ENCODE measurements around the gene DIS3L2. TPM values are rescaled to one million over a fixed set of nuclear protein-coding genes. Genes with fewer than 3 reads are reported as not detected.

The DIS3L2 gene
- total and polyA plus RNA-seq, 3 experiments from 2014 or later = 16.4 to 29.5 (median 28.6) TPM

DNA sequence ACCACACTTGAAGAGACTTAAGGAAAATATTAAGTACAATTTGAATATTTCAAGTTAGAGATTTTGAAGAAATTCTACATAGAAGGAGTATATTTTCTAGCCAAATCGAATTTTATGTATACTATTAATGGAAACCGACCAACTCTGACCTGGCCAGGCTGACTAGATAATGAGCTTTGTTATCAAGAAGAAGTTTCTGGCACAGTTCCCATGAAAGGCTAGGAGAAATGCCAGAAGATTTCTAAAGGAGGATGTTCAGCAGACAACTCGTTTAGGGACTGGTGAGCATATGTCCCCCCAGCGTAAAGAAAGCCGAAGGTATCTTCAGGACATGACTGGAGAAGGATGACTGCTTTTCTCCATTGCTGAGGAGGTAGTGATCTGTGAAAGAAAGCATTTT lies 127.3 kb downstream of the DIS3L2 start:
- Histone ChIP-seq H3K4me3 (ENCODE audit: low read length) (no peak overlapping the region), H3K36me3 (ENCODE audit: insufficient read depth, low read length) (peaks cover 5% of the 10 kb centered on the region), H3K4me1 (ENCODE audit: insufficient read depth, low read length) (no peaks in the 10 kb centered on the region), H3K9me3 (ENCODE audit: low read length) (no peaks in the 10 kb centered on the region), H3K27me3 (ENCODE audit: insufficient read depth, low read length, poor library complexity, severe bottlenecking) (no peaks in the 10 kb centered on the region), H3K27ac (ENCODE audit: low read depth, low read length) (no peak overlapping the region)
- DNase-seq = no peak
- no peak overlapping the region for H3K27ac Mint-ChIP-seq
- H3K9me3 Mint-ChIP-seq = peaks cover 0 to 2% (median 0%) of the 10 kb centered on the region in 5 donors
- H3K36me3 Mint-ChIP-seq = peaks cover 23 to 55% (median 24%) of the 10 kb centered on the region in 3 donors
- no peaks in the 10 kb centered on the region for H3K27me3 Mint-ChIP-seq
- ChIA-PET CTCF (no interaction called here), POLR2A (no interaction called here)
- no peak overlapping the region for H3K4me3 Mint-ChIP-seq
- H3K4me1 Mint-ChIP-seq = peaks cover 12 to 41% (median 26%) of the 10 kb centered on the region in 3 donors

DNA sequence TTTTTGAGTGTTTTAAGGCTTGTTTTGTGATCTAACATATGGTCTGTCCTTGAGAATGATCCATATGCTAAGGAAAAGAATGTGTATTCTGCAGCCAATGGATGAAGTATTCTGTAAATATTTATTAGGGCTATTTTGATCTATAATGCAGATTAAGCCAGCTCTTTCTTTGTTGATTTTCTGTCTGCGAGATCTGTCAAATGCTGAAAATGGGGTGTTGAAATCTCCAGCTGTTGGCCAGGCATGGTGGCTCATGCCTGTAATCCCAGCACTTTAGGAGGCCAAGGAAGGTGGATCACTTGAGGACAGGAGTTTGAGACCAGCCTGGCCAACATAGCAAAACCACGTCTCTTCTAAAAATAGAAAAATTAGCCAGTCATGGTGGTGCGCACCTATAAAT lies 132.7 kb downstream of the DIS3L2 start:
- Mint-ChIP-seq H3K4me1 (peaks cover 21 to 44% (median 41%) of the 10 kb centered on the region in 3 donors), H3K36me3 (peaks cover 56 to 82% (median 69%) of the 10 kb centered on the region in 3 donors), H3K27ac (no peak overlapping the region), H3K9me3 (peaks cover 13 to 40% (median 34%) of the 10 kb centered on the region in 5 donors), H3K4me3 (no peak overlapping the region), H3K27me3 (no peaks in the 10 kb centered on the region)
- peaks cover 10% of the 10 kb centered on the region for H3K36me3 ChIP-seq (ENCODE audit: insufficient read depth, low read length)
- ChIA-PET CTCF (interaction anchor here (0.8 kb wide), 1 partner anchor 13 kb away, joined by 3 read pairs; no protein-coding TSS in a partner anchor), POLR2A (no interaction called here)
- H3K9me3 ChIP-seq (ENCODE audit: low read length) = no peaks in the 10 kb centered on the region
- DNase-seq = no peak
- H3K27ac ChIP-seq (ENCODE audit: low read depth, low read length) = no peak overlapping the region
- H3K4me3 ChIP-seq (ENCODE audit: low read length) = no peak overlapping the region
- no peaks in the 10 kb centered on the region for H3K27me3 ChIP-seq (ENCODE audit: insufficient read depth, low read length, poor library complexity, severe bottlenecking)
- no peaks in the 10 kb centered on the region for H3K4me1 ChIP-seq (ENCODE audit: insufficient read depth, low read length)

DNA sequence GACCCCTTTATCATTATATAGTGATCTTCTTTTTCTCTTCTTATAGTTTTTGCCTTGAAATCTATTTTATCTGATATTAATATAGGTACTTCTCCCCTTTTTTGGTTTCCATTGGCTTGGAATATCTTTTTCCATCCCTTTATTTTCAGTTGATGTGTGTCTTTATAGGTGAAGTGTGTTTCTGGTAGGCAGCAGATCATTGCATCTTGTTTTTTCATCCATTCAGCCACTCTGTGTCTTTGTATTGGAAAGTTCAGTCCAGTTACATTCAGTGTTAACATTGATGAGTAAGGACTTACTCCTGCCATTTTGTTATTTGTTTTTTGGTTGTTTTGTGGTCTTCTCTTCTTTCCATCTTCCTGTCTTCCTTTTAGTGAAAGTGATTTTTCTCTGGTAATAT lies 133.4 kb downstream of the DIS3L2 start:
- Mint-ChIP-seq H3K27ac (no peak overlapping the region), H3K9me3 (peaks cover 13 to 44% (median 34%) of the 10 kb centered on the region in 5 donors), H3K4me3 (no peak overlapping the region), H3K36me3 (peaks cover 57 to 79% (median 75%) of the 10 kb centered on the region in 3 donors), H3K27me3 (no peaks in the 10 kb centered on the region), H3K4me1 (peaks cover 21 to 43% (median 41%) of the 10 kb centered on the region in 3 donors)
- H3K36me3 ChIP-seq (ENCODE audit: insufficient read depth, low read length) = peaks cover 5% of the 10 kb centered on the region
- ChIA-PET CTCF (no interaction called here), POLR2A (no interaction called here)
- no peak for DNase-seq
- H3K9me3 ChIP-seq (ENCODE audit: low read length) = no peaks in the 10 kb centered on the region
- H3K27ac ChIP-seq (ENCODE audit: low read depth, low read length) = no peak overlapping the region
- H3K4me1 ChIP-seq (ENCODE audit: insufficient read depth, low read length) = no peaks in the 10 kb centered on the region
- H3K27me3 ChIP-seq (ENCODE audit: insufficient read depth, low read length, poor library complexity, severe bottlenecking) = no peaks in the 10 kb centered on the region
- H3K4me3 ChIP-seq (ENCODE audit: low read length) = no peak overlapping the region

GRCh38 chr2:232097260-232097659 lies 135.7 kb downstream of the DIS3L2 start:
- no peaks in the 10 kb centered on the region for H3K9me3 ChIP-seq (ENCODE audit: low read length)
- H3K4me1 ChIP-seq (ENCODE audit: insufficient read depth, low read length) = no peaks in the 10 kb centered on the region
- H3K27me3 ChIP-seq (ENCODE audit: insufficient read depth, low read length, poor library complexity, severe bottlenecking) = no peaks in the 10 kb centered on the region
- Mint-ChIP-seq H3K36me3 (peaks cover 52 to 82% (median 60%) of the 10 kb centered on the region in 3 donors), H3K4me1 (peaks cover 18 to 28% (median 24%) of the 10 kb centered on the region in 3 donors), H3K27me3 (no peaks in the 10 kb centered on the region), H3K4me3 (no peak overlapping the region), H3K27ac (peak overlapping the region in 3 of 8 donors; percentile 19 to 73 (median 51)), H3K9me3 (peaks cover 13 to 47% (median 34%) of the 10 kb centered on the region in 5 donors)
- DNase-seq = no peak
- ChIA-PET POLR2A (no interaction called here), CTCF (no interaction called here)
- H3K4me3 ChIP-seq (ENCODE audit: low read length) = no peak overlapping the region
- no peak overlapping the region for H3K27ac ChIP-seq (ENCODE audit: low read depth, low read length)
- peaks cover 5% of the 10 kb centered on the region for H3K36me3 ChIP-seq (ENCODE audit: insufficient read depth, low read length)

- POLR2A ChIA-PET = no interaction called here
- Mint-ChIP-seq H3K27ac (peak overlapping the region in 1 of 8 donors; percentile 39), H3K4me1 (peaks cover 17 to 23% (median 22%) of the 10 kb centered on the region in 3 donors), H3K4me3 (no peak overlapping the region), H3K27me3 (no peaks in the 10 kb centered on the region), H3K36me3 (peaks cover 52 to 81% (median 58%) of the 10 kb centered on the region in 3 donors), H3K9me3 (peaks cover 13 to 47% (median 34%) of the 10 kb centered on the region in 5 donors)
- H3K4me1 ChIP-seq (ENCODE audit: insufficient read depth, low read length) = no peaks in the 10 kb centered on the region
- no peaks in the 10 kb centered on the region for H3K27me3 ChIP-seq (ENCODE audit: insufficient read depth, low read length, poor library complexity, severe bottlenecking)
- H3K27ac ChIP-seq (ENCODE audit: low read depth, low read length) = no peak overlapping the region
- CTCF ChIA-PET = no interaction called here
- H3K36me3 ChIP-seq (ENCODE audit: insufficient read depth, low read length) = peaks cover 5% of the 10 kb centered on the region
- H3K4me3 ChIP-seq (ENCODE audit: low read length) = no peak overlapping the region
- DNase-seq = no peak
- no peaks in the 10 kb centered on the region for H3K9me3 ChIP-seq (ENCODE audit: low read length)
Observed at GRCh38 chr2:232097758-232098157, 136.2 kb downstream of the DIS3L2 start.

DNA sequence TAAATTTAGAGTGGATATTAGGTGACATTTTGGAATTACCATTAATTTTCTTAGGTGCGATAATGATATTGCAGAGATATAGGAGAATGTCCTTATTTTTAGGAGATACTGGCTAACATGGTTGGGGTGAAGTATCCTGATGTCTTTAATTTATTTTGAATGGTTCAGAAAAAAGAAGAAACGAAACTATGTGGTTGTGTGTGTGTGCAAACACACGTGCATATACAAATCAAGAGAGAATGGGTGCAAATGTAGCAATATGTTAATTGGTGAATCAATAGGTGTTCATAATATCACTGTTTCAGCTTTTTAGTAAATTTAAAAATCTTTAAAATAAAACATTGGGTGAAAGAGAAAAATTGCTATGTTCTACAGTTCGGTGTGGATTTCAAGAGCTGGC lies 140.9 kb downstream of the DIS3L2 start:
- DNase-seq = no peak
- H3K4me1 Mint-ChIP-seq = peaks cover 7 to 10% (median 7%) of the 10 kb centered on the region in 3 donors
- POLR2A ChIA-PET = no interaction called here
- no peak overlapping the region for H3K27ac ChIP-seq (ENCODE audit: low read depth, low read length)
- peaks cover 2 to 17% (median 7%) of the 10 kb centered on the region in 5 donors for H3K9me3 Mint-ChIP-seq
- H3K4me3 Mint-ChIP-seq = no peak overlapping the region
- no peaks in the 10 kb centered on the region for H3K27me3 ChIP-seq (ENCODE audit: insufficient read depth, low read length, poor library complexity, severe bottlenecking)
- H3K36me3 Mint-ChIP-seq = peaks cover 25 to 41% (median 27%) of the 10 kb centered on the region in 3 donors
- H3K4me1 ChIP-seq (ENCODE audit: insufficient read depth, low read length) = no peaks in the 10 kb centered on the region
- H3K4me3 ChIP-seq (ENCODE audit: low read length) = no peak overlapping the region
- CTCF ChIA-PET = no interaction called here
- H3K36me3 ChIP-seq (ENCODE audit: insufficient read depth, low read length) = no peaks in the 10 kb centered on the region
- H3K9me3 ChIP-seq (ENCODE audit: low read length) = no peaks in the 10 kb centered on the region
- no peaks in the 10 kb centered on the region for H3K27me3 Mint-ChIP-seq
- no peak overlapping the region for H3K27ac Mint-ChIP-seq

GRCh38 chr2:232103140-232103737 lies 141.7 kb downstream of the DIS3L2 start:
- Mint-ChIP-seq H3K36me3 (peaks cover 17 to 34% (median 20%) of the 10 kb centered on the region in 3 donors), H3K4me1 (peaks cover 0 to 3% (median 0%) of the 10 kb centered on the region in 3 donors), H3K9me3 (peaks cover 0 to 10% (median 7%) of the 10 kb centered on the region in 5 donors), H3K27me3 (no peaks in the 10 kb centered on the region), H3K27ac (no peak overlapping the region), H3K4me3 (no peak overlapping the region)
- H3K4me3 ChIP-seq (ENCODE audit: low read length) = no peak overlapping the region
- H3K27ac ChIP-seq (ENCODE audit: low read depth, low read length) = no peak overlapping the region
- no peaks in the 10 kb centered on the region for H3K9me3 ChIP-seq (ENCODE audit: low read length)
- H3K4me1 ChIP-seq (ENCODE audit: insufficient read depth, low read length) = no peaks in the 10 kb centered on the region
- ChIA-PET POLR2A (no interaction called here), CTCF (no interaction called here)
- no peaks in the 10 kb centered on the region for H3K36me3 ChIP-seq (ENCODE audit: insufficient read depth, low read length)
- H3K27me3 ChIP-seq (ENCODE audit: insufficient read depth, low read length, poor library complexity, severe bottlenecking) = no peaks in the 10 kb centered on the region
- no peak for DNase-seq

DNA sequence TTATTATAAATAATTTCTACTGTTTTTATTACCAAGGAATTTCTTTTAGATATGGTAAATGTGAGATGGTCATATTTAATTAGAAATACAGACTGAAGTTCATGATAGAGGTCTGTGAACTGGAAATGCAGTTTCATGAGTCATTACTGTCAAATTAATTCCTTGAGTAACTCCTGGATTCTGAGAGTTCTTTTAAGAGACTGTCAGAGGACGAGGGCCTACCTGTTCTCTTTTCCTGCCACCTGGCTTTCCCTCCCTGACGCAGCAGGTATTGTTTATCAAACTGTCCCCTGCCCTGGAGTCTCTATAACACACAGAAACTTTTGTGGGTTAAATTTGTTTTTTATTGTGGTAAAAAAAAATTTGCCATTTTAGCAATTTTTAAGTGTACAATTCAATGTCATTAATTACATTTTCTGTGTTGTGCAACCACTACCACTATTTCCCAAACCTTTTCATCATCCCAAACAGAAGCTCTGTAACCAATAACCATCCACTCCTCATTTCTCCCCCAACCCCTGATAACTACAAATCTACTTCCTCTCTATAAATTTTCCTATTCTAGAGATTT lies 142.6 kb downstream of the DIS3L2 start:
- Histone ChIP-seq H3K4me1 (ENCODE audit: insufficient read depth, low read length) (no peaks in the 10 kb centered on the region), H3K4me3 (ENCODE audit: low read length) (no peak overlapping the region), H3K9me3 (ENCODE audit: low read length) (no peaks in the 10 kb centered on the region), H3K27ac (ENCODE audit: low read depth, low read length) (no peak overlapping the region), H3K27me3 (ENCODE audit: insufficient read depth, low read length, poor library complexity, severe bottlenecking) (no peaks in the 10 kb centered on the region), H3K36me3 (ENCODE audit: insufficient read depth, low read length) (no peaks in the 10 kb centered on the region)
- no peak overlapping the region for H3K4me3 Mint-ChIP-seq
- H3K9me3 Mint-ChIP-seq = peaks cover 0 to 8% (median 4%) of the 10 kb centered on the region in 5 donors
- no peak for DNase-seq
- no peak overlapping the region for H3K27ac Mint-ChIP-seq
- no peaks in the 10 kb centered on the region for H3K27me3 Mint-ChIP-seq
- ChIA-PET POLR2A (no interaction called here), CTCF (no interaction called here)
- peaks cover 0 to 3% (median 0%) of the 10 kb centered on the region in 3 donors for H3K4me1 Mint-ChIP-seq
- H3K36me3 Mint-ChIP-seq = peaks cover 12 to 26% (median 18%) of the 10 kb centered on the region in 3 donors

Measured in CD8-positive, alpha-beta memory T cell (primary cell).